Measurements from ENCODE around the gene ZGRF1.
"Not testable (repeated sequence)": the region's sequence is repeated elsewhere in the genome, so short reads cannot be mapped to it uniquely, and the experiment has no call there.

The ZGRF1 gene

GRCh38 chr4:112644595-112645535 lies 8.2 kb upstream of the ZGRF1 start:
- DNase-seq: not testable (repeated sequence)

DNA sequence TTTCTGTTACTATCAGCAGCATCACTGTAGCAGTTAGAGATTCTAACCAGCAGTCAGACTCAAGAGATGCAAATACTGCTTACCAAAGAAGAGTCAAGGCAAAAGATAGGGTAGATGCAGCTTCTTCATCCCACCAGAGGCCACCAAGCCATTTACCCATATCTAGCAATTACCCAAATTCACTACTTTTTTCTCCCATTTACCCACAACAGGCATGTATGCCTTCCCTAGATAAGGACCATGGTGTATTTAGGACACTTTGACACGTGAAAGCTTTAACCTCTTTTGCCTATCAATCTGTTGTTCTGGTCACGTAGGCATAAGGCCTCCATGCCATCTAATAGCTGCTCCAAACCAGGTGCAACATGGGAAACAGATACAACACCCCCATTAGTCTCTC lies 5.8 kb upstream of the ZGRF1 start:
- no peak for DNase-seq

DNA sequence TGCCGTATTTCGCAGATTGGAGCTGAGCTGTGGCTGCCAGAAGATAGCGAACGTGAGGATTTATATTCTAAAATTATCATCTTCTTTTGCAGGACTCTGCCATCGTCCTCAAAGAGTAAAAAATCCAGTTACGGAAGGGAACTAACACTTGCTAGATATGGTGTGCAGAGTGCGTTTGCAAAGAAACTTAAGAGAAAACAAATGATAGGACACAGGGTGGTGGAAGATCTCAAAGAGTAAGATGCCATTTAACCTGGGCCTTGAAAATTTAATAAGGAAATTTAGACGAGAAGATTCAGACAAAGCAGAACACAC lies 800 bp upstream of the ZGRF1 start:
- DNase-seq: no peak

- peak in 1 of 51 donors; percentile 54 for DNase-seq
These were observed 3.1 kb downstream of the ZGRF1 start for GRCh38 chr4:112633477-112634235.

DNA sequence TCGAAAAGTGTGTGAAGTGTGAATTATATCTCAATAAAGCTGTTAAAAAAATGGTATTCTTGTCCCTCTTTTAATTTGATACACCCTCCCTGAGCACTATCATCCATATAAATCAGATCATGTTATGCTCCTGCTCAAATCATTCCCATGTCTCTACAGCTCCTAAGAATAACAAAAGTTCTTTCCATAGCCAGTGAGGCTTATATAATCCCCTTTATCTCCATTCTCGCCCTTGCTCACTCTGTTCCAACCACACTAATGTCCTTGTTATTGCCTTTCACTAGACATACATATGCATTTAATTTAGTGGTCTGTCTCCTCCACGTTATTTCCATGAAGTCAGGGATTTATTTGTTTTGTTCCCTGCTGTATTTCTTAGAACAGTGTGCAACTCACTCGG lies 10.5 kb downstream of the ZGRF1 start:
- no peak for DNase-seq

DNA sequence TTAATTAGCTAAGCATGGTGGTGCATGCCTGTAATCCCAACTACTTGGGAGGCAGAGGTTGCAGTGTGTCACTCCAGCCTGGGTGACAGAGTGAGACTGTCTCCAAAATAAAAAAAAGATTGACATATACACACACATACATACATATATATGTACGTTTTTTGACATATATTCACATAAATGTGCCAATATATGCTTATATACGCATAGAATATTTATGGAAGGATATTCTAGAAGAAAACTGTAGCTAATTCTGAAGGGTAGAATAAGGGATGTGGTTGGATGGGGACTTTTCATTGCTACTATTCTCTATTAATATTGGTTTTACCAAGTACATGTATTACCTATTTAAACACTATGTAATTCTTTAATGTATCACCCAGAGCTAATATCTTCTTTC lies 19.7 kb downstream of the ZGRF1 start:
- no peak for DNase-seq

DNA sequence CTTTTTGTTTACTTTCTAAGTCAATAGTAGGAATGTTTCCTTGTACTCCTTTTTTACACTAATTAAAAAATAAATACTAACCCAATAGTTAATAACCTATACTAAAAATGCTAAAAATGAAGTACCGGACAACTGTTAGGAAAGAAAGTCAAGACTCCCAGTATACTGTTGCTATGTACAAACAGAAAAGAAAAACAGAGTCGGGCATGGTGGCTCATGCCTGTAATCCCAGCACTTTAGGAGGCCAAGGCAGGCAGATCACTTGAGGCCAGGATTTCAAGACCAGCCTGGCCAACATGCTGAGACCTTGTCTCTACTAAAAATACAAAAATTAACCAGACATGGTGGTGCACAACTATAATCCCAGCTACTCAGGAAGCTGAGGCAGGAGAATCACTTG lies 23.9 kb downstream of the ZGRF1 start:
- DNase-seq: not testable (repeated sequence)

DNA sequence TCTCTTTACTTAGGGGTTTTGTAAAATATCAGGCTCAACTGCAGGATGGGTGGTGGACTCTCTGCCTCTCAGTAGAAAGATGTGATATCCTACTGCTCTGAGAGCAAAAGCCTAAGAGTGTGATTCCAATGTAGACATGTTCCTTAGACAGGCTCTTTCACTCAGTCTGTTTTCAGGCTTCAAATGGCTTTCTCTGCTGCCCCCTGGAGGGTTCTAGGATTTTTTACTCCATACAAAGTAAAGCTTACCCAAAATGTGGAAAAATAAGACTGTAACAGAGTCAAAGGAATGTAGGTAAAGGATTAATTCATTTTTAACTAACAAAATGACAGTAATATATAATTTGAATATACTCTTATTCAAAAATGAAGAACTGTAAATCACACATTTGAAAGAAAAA lies 32.1 kb downstream of the ZGRF1 start:
- DNase-seq: peak in 28 of 51 donors; percentile 0 to 66 (median 20)

DNA sequence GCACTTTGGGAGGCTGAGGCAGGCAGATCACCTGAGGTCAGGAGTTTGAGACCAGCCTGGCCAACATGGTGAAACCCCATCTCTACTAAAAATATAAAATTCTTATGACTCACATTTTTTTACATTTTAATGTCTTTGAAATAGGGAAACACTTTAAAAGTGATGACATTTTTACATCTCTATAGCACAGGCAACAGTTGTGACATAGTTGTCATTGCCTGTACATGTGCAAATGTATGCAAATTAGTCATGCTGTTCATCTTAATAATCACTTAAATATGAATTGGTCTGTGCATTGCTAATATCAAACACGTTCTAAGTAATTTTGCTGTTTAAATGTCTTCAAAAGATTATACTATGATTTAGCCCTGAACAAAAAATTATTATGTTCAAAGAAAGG lies 41.7 kb downstream of the ZGRF1 start:
- DNase-seq: no peak

- no peak for DNase-seq
These were observed 43.1 kb downstream of the ZGRF1 start for GRCh38 chr4:112593438-112594133.

DNA sequence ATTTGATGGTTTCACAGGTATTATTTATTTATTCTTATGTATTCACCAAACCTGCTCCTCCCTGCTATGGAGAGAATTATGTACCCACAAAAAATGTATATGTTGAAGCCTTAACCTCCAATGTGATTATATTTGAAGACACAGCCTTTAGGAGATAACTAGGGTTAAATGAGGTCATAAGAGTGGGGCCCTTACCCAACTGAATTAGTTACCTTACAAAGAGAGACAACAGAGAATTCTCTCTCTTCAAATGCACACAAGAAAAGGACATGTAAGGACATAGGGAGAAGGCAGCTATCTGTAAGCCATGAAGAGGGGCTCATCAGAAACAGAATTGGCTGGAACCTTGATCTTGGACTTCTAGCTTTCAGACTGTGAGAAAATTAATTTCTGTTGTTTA lies 44.0 kb downstream of the ZGRF1 start:
- DNase-seq: no peak

GRCh38 chr4:112591593-112591992 lies 45.1 kb downstream of the ZGRF1 start:
- no peak for DNase-seq

GRCh38 chr4:112589206-112589605 lies 47.5 kb downstream of the ZGRF1 start:
- no peak for DNase-seq

DNA sequence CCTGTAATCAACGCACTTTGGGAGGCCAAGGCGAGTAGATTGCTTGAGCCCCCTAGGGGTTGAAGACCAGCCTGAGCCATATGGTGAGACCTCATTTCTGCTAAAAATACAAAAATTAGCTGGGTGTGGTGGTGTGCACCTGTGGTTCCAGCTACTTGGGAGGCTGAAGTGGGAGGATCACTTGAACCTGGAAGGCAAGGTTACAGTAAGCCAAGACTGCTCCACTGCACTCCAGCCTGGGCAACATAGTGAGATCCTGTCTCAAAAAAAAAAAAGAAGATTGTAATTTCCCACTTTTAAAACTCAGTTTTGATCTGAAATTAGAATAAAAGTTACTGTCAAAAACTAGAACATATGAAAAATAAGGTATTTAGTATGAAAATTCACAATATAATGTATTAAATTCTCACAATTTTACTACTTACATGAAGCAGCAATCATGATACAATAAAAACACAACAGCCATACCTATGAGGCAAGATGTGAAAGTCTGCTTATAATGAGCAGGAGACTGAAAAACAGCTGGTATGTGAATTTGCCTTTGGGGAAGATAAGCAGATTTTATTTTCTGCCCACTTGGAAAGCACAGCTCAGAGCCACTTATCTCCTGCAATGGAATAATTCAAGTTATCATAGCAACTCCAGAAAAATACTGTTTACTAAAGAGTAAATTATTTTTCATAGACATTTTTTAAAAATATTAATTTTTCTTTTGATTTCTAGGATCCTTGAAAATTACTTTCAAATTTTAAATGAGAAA lies 50.6 kb downstream of the ZGRF1 start:
- DNase-seq: no peak

DNA sequence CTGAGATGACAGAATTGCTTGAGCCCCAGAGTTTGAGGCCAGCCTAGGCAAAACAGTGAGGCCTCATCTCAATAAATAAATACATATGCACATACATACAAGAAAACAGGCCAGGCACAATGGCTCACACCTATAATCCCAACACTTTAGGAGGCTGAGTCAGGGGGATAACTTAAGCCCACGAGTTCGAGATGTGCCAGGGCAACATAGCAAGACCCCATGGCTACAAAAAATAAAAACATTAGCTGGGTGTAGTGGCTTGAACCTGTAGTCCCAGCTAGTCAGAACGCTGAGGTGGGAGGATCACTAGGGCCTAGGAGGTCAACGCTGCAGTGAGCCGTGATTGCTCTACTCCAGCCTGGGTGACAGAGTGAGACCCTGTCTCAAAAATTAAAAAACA lies 69.2 kb downstream of the ZGRF1 start:
- no peak for DNase-seq

- no peak for DNase-seq
These were observed 71.9 kb downstream of the ZGRF1 start for GRCh38 chr4:112564706-112565270.

- no peak for DNase-seq
These were observed 73.1 kb downstream of the ZGRF1 start for GRCh38 chr4:112563431-112564200.

DNA sequence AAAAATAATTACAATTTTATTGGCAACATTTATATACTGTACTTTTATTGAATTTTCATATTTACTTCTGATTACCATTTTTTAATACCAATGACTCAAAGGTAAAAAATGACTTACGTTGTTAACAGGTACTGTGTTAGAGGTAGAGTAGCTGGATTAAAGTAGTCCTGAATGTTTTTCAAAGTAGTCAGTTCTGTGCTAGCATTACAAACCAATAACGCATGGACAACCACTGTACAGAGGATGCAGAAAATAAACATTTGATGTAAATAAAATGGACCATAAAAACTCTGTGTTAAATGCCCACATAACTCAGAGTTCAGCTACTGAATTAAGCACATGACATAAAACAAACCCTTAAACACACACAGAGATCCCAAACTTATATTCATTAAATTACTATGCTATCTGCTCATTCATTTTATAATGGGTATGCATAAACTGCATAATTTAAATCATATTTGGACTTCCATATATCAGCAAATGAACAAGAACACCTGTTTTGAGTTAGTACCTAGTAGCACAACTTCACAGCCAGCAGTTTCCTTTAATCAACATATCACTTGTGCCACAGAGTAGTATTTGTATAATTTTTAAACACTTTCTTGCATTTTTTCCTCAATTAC lies 74.3 kb downstream of the ZGRF1 start:
- DNase-seq: no peak

DNA sequence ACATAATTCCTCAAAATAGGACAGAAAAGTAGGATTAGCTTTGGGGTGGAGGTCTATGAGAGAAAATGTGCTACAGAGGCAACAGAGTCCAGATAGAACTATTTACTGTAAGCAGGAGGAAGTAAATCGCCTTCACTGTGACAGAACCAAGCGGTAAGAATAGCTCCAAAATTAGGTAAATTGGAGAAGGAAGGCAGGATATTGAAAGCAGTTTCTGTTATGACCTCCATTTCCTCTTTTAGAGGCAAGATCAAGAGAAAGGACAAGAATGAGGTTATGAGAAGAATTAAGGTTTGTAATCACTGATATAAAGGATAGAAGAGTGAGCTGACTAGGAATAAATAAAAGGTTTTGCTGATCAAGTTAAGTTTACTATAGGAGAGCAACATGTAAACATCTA lies 76.6 kb downstream of the ZGRF1 start:
- DNase-seq: no peak

- DNase-seq: no peak
These were observed 77.7 kb downstream of the ZGRF1 start for GRCh38 chr4:112559053-112559452.
